Trophoblast cell (in vitro differentiated cells and primary cell): ENCODE data around the gene SHROOM2.
A peak's percentile ranks its signal among the peaks of the same experiment; 100 is the strongest.

Source experiments
- DNase-seq, 2 donors: peaks; one replicate each; pipeline ENCODE4 v3.0.0-alpha.2; 2016
- H2AFZ ChIP-seq: 2 replicates; pipeline ENCODE4 v1.6.1; 2013; ENCODE audit warnings: low read length, moderate library complexity, mild to moderate bottlenecking; ENCODE audit not compliant: insufficient read depth, poor library complexity
- H2AK5ac ChIP-seq: 2 replicates; pipeline ENCODE4 v1.6.1; 2013; ENCODE audit warnings: mild to moderate bottlenecking, low read length
- H2BK120ac ChIP-seq: 2 replicates; pipeline ENCODE4 v1.6.1; 2013; ENCODE audit warnings: low read length, mild to moderate bottlenecking, moderate library complexity; ENCODE audit not compliant: insufficient read depth, poor library complexity
- H2BK12ac ChIP-seq: 2 replicates; pipeline ENCODE4 v1.6.1; 2013; ENCODE audit warnings: mild to moderate bottlenecking, low read length, moderate library complexity
- H2BK5ac ChIP-seq: 2 replicates; pipeline ENCODE4 v1.6.1; 2013; ENCODE audit warnings: low read length, low read depth, moderate library complexity, mild to moderate bottlenecking; ENCODE audit not compliant: poor library complexity
- H3K14ac ChIP-seq: 2 replicates; pipeline ENCODE4 v1.6.1; 2013; ENCODE audit warnings: mild to moderate bottlenecking, low read length
- H3K18ac ChIP-seq: 2 replicates; pipeline ENCODE4 v1.6.1; 2013; ENCODE audit warnings: mild to moderate bottlenecking, low read length
- H3K23ac ChIP-seq: 2 replicates; pipeline ENCODE4 v1.6.1; 2013; ENCODE audit warnings: low read length
- H3K27ac ChIP-seq: 2 replicates; pipeline ENCODE4 v1.5.1; 2013; ENCODE audit warnings: low read depth, mild to moderate bottlenecking, inconsistent platforms, low read length, moderate library complexity
- H3K27me3 ChIP-seq: 2 replicates; pipeline ENCODE4 v1.6.1; 2013; ENCODE audit warnings: inconsistent platforms, mild to moderate bottlenecking, low read length, moderate library complexity; ENCODE audit not compliant: insufficient read depth
- H3K36me3 ChIP-seq, 2 experiments: 1 replicate in 1 of 2; 2 replicates in 1 of 2; pipeline ENCODE4 v1.6.1; 2013; ENCODE audit warnings: low read length in 2 of 2, mild to moderate bottlenecking in 2 of 2, moderate library complexity in 1 of 2; ENCODE audit not compliant: insufficient read depth in 2 of 2, control insufficient read depth in 1 of 2
- H3K4ac ChIP-seq: 2 replicates; pipeline ENCODE4 v1.6.1; 2013; ENCODE audit warnings: low read depth, mild to moderate bottlenecking, low read length, moderate library complexity
- H3K4me1 ChIP-seq, 2 experiments: 1 replicate in 1 of 2; 2 replicates in 1 of 2; pipeline ENCODE4 v1.6.1; 2013; ENCODE audit warnings: low read length in 2 of 2, mild to moderate bottlenecking in 2 of 2, moderate library complexity in 1 of 2; ENCODE audit not compliant: insufficient read depth in 2 of 2, control insufficient read depth in 1 of 2
- H3K4me2 ChIP-seq: 2 replicates; pipeline ENCODE4 v1.6.1; 2013; ENCODE audit warnings: inconsistent platforms, mild to moderate bottlenecking, low read length, moderate library complexity
- H3K4me3 ChIP-seq: 2 replicates; pipeline ENCODE4 v1.5.1; 2013; ENCODE audit warnings: mild to moderate bottlenecking, low read depth, low read length, inconsistent platforms
- H3K79me1 ChIP-seq: one replicate; pipeline ENCODE4 v1.6.1; 2013; ENCODE audit warnings: low read length
- H3K79me2 ChIP-seq: 2 replicates; pipeline ENCODE4 v1.6.1; 2013; ENCODE audit warnings: low read length, mild to moderate bottlenecking; ENCODE audit not compliant: control insufficient read depth, insufficient read depth, poor library complexity
- H3K9ac ChIP-seq: 2 replicates; pipeline ENCODE4 v1.6.1; 2013; ENCODE audit warnings: mild to moderate bottlenecking, low read length
- H3K9me3 ChIP-seq: 2 replicates; pipeline ENCODE4 v1.6.1; 2013; ENCODE audit warnings: low read depth, mild to moderate bottlenecking, control low read depth, inconsistent platforms, low read length; ENCODE audit not compliant: insufficient read depth
- H4K12ac ChIP-seq: 2 replicates; pipeline ENCODE4 v1.6.1; 2013; ENCODE audit warnings: low read depth, mild to moderate bottlenecking, low read length, moderate library complexity
- H4K8ac ChIP-seq: 2 replicates; pipeline ENCODE4 v1.6.1; 2013; ENCODE audit warnings: low read depth, mild to moderate bottlenecking, low read length, moderate library complexity
- H4K91ac ChIP-seq: one replicate; pipeline ENCODE4 v1.6.1; 2013; ENCODE audit warnings: low read depth, mild to moderate bottlenecking, low read length, moderate library complexity
- WGBS: extraction: QIAGEN DNeasy Blood & Tissue Kit; methylation state at CpG from one replicate; pipeline ENCODE4 v1.1.7; 2013; ENCODE audit warnings: missing lambda C conversion rate; ENCODE audit not compliant: insufficient read length, insufficient coverage; ENCODE audit errors: extremely low coverage; 5-methylcytosine and 5-hydroxymethylcytosine counted together

Gene SHROOM2

DNA sequence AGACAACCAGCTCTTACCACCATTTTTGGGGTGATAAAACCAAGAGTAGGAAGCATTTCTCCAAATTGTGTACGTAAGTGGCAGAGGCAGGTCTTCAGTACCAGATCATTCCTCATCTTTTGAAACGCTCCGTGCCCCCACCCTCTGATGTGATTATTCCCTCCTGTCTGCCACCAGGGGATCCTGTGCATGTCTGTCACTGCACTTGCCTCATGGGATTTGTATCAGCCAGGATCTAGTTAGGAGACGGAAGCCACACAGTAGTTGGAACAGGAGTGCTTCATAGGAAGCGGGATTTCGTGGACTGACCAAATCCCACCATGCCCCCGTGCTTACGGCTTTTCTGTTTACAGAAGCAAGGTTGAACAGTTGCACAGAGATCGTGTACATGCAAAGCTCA lies 75.5 kb downstream of the SHROOM2 start:
- H3K79me2 ChIP-seq: peaks cover 3% of the 10 kb centered on the region
- no peak overlapping the region for H2BK120ac ChIP-seq
- H3K4me3 ChIP-seq: no peak overlapping the region
- peak overlapping the region; percentile 23 for H2AK5ac ChIP-seq
- H4K91ac ChIP-seq: no peak overlapping the region
- no peak overlapping the region for H2BK5ac ChIP-seq
- DNase-seq: no peak
- H2BK12ac ChIP-seq: no peak overlapping the region
- H4K8ac ChIP-seq: no peak overlapping the region
- no peak overlapping the region for H3K4ac ChIP-seq
- no peak overlapping the region for H3K14ac ChIP-seq
- no peak overlapping the region for H4K12ac ChIP-seq
- H3K23ac ChIP-seq: no peak overlapping the region
- no peaks in the 10 kb centered on the region for H3K27me3 ChIP-seq
- no peak overlapping the region for H3K27ac ChIP-seq
- WGBS: no CpG with 5 or more reads among the region's 9 CpGs
- H3K18ac ChIP-seq: no peak overlapping the region
- H3K36me3 ChIP-seq: peaks cover 3 to 5% of the 10 kb centered on the region in 2 experiments
- peaks cover 19% of the 10 kb centered on the region for H3K79me1 ChIP-seq
- no peak overlapping the region for H2AFZ ChIP-seq
- no peaks in the 10 kb centered on the region for H3K9me3 ChIP-seq
- H3K4me2 ChIP-seq: no peak overlapping the region
- peaks cover 25 to 34% of the 10 kb centered on the region in 2 experiments for H3K4me1 ChIP-seq
- no peak overlapping the region for H3K9ac ChIP-seq

DNA sequence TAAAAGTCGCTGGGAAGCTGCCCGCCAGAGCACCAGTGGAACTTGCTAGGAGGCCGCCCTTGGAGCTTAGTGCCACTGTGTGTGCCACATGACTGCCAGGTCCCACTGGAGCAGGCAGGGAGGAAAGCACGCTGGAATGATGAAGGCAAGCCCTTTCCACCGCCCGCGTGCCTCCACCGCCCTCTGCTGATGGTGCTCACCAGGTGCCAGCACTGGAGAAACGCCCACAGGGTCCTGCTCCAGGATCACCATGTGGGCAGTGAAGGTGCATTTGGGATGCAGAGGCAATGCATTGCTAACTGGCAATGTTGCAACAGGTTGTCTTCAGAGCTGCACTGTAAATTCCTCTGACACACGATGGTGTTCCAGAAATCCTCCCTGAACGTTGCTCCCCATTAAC lies 76.3 kb downstream of the SHROOM2 start:
- Histone ChIP-seq H3K14ac (no peak overlapping the region), H3K79me1 (peaks cover 16% of the 10 kb centered on the region), H3K27me3 (no peaks in the 10 kb centered on the region), H2BK120ac (no peak overlapping the region), H2AK5ac (no peak overlapping the region), H3K4me3 (no peak overlapping the region), H3K18ac (no peak overlapping the region), H3K9me3 (no peaks in the 10 kb centered on the region), H3K27ac (peak overlapping the region; percentile 88), H3K79me2 (peaks cover 3% of the 10 kb centered on the region), H3K4me2 (no peak overlapping the region), H4K12ac (no peak overlapping the region), H3K4ac (no peak overlapping the region), H3K4me1 (peaks cover 25 to 38% of the 10 kb centered on the region in 2 experiments), H3K9ac (no peak overlapping the region), H3K23ac (no peak overlapping the region), H4K8ac (no peak overlapping the region), H2AFZ (no peak overlapping the region), H2BK12ac (no peak overlapping the region), H2BK5ac (no peak overlapping the region), H4K91ac (peak overlapping the region; percentile 2), H3K36me3 (peaks cover 3 to 4% of the 10 kb centered on the region in 2 experiments)
- DNase-seq: peak; percentile 75 to 82
- no CpG with 5 or more reads among the region's 11 CpGs for whole genome bisulfite sequencing

DNA sequence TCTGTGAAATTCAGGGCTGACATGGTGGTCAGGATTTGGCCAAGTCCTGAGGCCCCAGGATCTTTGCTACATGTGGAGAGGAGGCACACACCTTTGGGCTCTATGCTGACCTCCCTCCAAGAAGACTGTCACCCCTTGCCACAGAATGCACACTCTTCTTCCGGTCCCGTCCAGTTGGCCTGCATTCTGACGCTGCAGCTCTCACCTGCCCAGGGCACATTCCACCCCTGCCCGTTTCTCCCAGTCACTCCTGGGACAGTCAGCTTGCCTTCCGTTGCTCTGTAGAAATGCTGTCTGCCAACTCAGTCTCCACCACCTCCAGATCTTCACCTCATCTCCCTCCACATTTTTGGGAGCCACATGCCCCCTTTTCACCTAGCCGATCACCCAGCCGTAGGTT lies 76.7 kb downstream of the SHROOM2 start:
- peak overlapping the region; percentile 57 for H2AK5ac ChIP-seq
- H2BK5ac ChIP-seq: no peak overlapping the region
- peak overlapping the region; percentile 88 for H3K27ac ChIP-seq
- peak overlapping the region; percentile 35 for H3K14ac ChIP-seq
- no CpG with 5 or more reads among the region's 7 CpGs for WGBS
- peaks cover 15% of the 10 kb centered on the region for H3K79me1 ChIP-seq
- H3K4ac ChIP-seq: peak overlapping the region; percentile 67
- peaks cover 2 to 3% of the 10 kb centered on the region in 2 experiments for H3K36me3 ChIP-seq
- peak overlapping the region; percentile 46 for H2BK12ac ChIP-seq
- peak overlapping the region; percentile 90 for H4K91ac ChIP-seq
- H2AFZ ChIP-seq: no peak overlapping the region
- no peak overlapping the region for H3K9ac ChIP-seq
- peak overlapping the region; percentile 29 for H2BK120ac ChIP-seq
- peaks cover 25 to 39% of the 10 kb centered on the region in 2 experiments for H3K4me1 ChIP-seq
- H3K4me2 ChIP-seq: no peak overlapping the region
- H4K12ac ChIP-seq: no peak overlapping the region
- H4K8ac ChIP-seq: no peak overlapping the region
- peak overlapping the region; percentile 22 for H3K18ac ChIP-seq
- peaks cover 3% of the 10 kb centered on the region for H3K79me2 ChIP-seq
- H3K23ac ChIP-seq: no peak overlapping the region
- no peaks in the 10 kb centered on the region for H3K27me3 ChIP-seq
- peak; percentile 78 to 82 for DNase-seq
- H3K9me3 ChIP-seq: no peaks in the 10 kb centered on the region
- H3K4me3 ChIP-seq: peak overlapping the region; percentile 48

- peaks cover 2 to 3% of the 10 kb centered on the region in 2 experiments for H3K36me3 ChIP-seq
- H3K27me3 ChIP-seq: no peaks in the 10 kb centered on the region
- peaks cover 12% of the 10 kb centered on the region for H3K79me1 ChIP-seq
- H3K4me2 ChIP-seq: no peak overlapping the region
- no peak overlapping the region for H4K8ac ChIP-seq
- WGBS: no CpG with 5 or more reads among the region's 10 CpGs
- H2BK12ac ChIP-seq: peak overlapping the region; percentile 59
- H2BK120ac ChIP-seq: peak overlapping the region; percentile 5
- H3K18ac ChIP-seq: no peak overlapping the region
- H3K9me3 ChIP-seq: no peaks in the 10 kb centered on the region
- no peak overlapping the region for H2BK5ac ChIP-seq
- peak overlapping the region; percentile 11 for H4K91ac ChIP-seq
- no peak overlapping the region for H2AFZ ChIP-seq
- no peak overlapping the region for H3K14ac ChIP-seq
- no peak overlapping the region for H3K4ac ChIP-seq
- peaks cover 3% of the 10 kb centered on the region for H3K79me2 ChIP-seq
- no peak overlapping the region for H4K12ac ChIP-seq
- peak; percentile 85 to 88 for DNase-seq
- no peak overlapping the region for H2AK5ac ChIP-seq
- H3K4me3 ChIP-seq: no peak overlapping the region
- no peak overlapping the region for H3K9ac ChIP-seq
- peaks cover 25 to 39% of the 10 kb centered on the region in 2 experiments for H3K4me1 ChIP-seq
- H3K27ac ChIP-seq: peak overlapping the region; percentile 74
- H3K23ac ChIP-seq: no peak overlapping the region
Measured at GRCh38 chrX:9864011-9864410, 77.8 kb downstream of the SHROOM2 start.
